ENCODE measurements around the gene MBTPS1. TPM values are rescaled to one million over a fixed set of nuclear protein-coding genes. Genes with fewer than 3 reads are reported as not detected.

Gene MBTPS1
- total and polyA plus RNA-seq, 4 donors, result 21.1 to 65.0 (median 30.8) TPM

- Histone ChIP-seq H3K4me3 (ENCODE audit: low read depth in 1 of 3, low read length in 3 of 3) (no peak overlapping the region), H3K9ac (ENCODE audit: low read depth in 1 of 2, low read length in 2 of 2) (no peak overlapping the region), H3K9me3 (ENCODE audit: control insufficient read depth in 4 of 4, low read length in 3 of 4) (no peaks in the 10 kb centered on the region), H3K27ac (ENCODE audit: low read depth in 1 of 2, low read length in 2 of 2) (no peak overlapping the region), H3K36me3 (ENCODE audit: control insufficient read depth in 4 of 4, insufficient read depth in 3 of 4, low read depth in 1 of 4, low read length in 3 of 4) (peaks cover 6 to 35% (median 15%) of the 10 kb centered on the region in 4 donors), H3K27me3 (ENCODE audit: control insufficient read depth in 4 of 4, insufficient read depth in 4 of 4, low read length in 3 of 4) (no peaks in the 10 kb centered on the region), H3K4me1 (ENCODE audit: control insufficient read depth in 4 of 4, insufficient read depth in 4 of 4, low read length in 3 of 4) (no peaks in the 10 kb centered on the region)
- TF ChIP-seq ATF3 (IDR thresholded peaks at IDR 0.05), result no peak
- TF ChIP-seq YY1 (IDR thresholded peaks at IDR 0.05), result no peak
- TF ChIP-seq ZBTB33 (IDR thresholded peaks at IDR 0.05), result no peak
- no peak for TF ChIP-seq REST (IDR thresholded peaks at IDR 0.05)
- DNase-seq (ENCODE audit: low spot score), result no peak
- WGBS, result 88% methylated on average over 13 of the region's 13 CpGs
Measured at GRCh38 chr16:84049403-84050060, 67.2 kb downstream of the MBTPS1 start.

- H3K9me3 ChIP-seq (ENCODE audit: control insufficient read depth in 4 of 4, low read length in 3 of 4), result no peaks in the 10 kb centered on the region
- no peaks in the 10 kb centered on the region for H3K27me3 ChIP-seq (ENCODE audit: control insufficient read depth in 4 of 4, insufficient read depth in 4 of 4, low read length in 3 of 4)
- no peak overlapping the region for H3K9ac ChIP-seq (ENCODE audit: low read depth in 1 of 2, low read length in 2 of 2)
- no peak overlapping the region for H3K27ac ChIP-seq (ENCODE audit: low read depth in 1 of 2, low read length in 2 of 2)
- no peak for TF ChIP-seq TAF1 (conservative IDR thresholded peaks at IDR 0.05)
- TF ChIP-seq NR2F2 (IDR thresholded peaks at IDR 0.05), result no peak
- TF ChIP-seq FOXA1 (IDR thresholded peaks at IDR 0.05), result no peak
- no peak for TF ChIP-seq RXRA (IDR thresholded peaks at IDR 0.05)
- no peak for DNase-seq (ENCODE audit: low spot score)
- 96% methylated on average over 13 of the region's 13 CpGs for WGBS
- H3K36me3 ChIP-seq (ENCODE audit: control insufficient read depth in 4 of 4, insufficient read depth in 3 of 4, low read depth in 1 of 4, low read length in 3 of 4), result peaks cover 3 to 28% (median 11%) of the 10 kb centered on the region in 4 donors
- H3K4me1 ChIP-seq (ENCODE audit: control insufficient read depth in 4 of 4, insufficient read depth in 4 of 4, low read length in 3 of 4), result no peaks in the 10 kb centered on the region
- H3K4me3 ChIP-seq (ENCODE audit: low read depth in 1 of 3, low read length in 3 of 3), result no peak overlapping the region
Measured at GRCh38 chr16:84048871-84049270, 67.9 kb downstream of the MBTPS1 start.

- WGBS, result 71% methylated on average over 7 of the region's 7 CpGs
- DNase-seq (ENCODE audit: low spot score), result no peak
- Histone ChIP-seq H3K9me3 (ENCODE audit: control insufficient read depth in 4 of 4, low read length in 3 of 4) (no peaks in the 10 kb centered on the region), H3K4me3 (ENCODE audit: low read depth in 1 of 3, low read length in 3 of 3) (no peak overlapping the region), H3K27ac (ENCODE audit: low read depth in 1 of 2, low read length in 2 of 2) (no peak overlapping the region), H3K9ac (ENCODE audit: low read depth in 1 of 2, low read length in 2 of 2) (no peak overlapping the region), H3K27me3 (ENCODE audit: control insufficient read depth in 4 of 4, insufficient read depth in 4 of 4, low read length in 3 of 4) (no peaks in the 10 kb centered on the region), H3K36me3 (ENCODE audit: control insufficient read depth in 4 of 4, insufficient read depth in 3 of 4, low read depth in 1 of 4, low read length in 3 of 4) (peaks cover 2 to 22% (median 7%) of the 10 kb centered on the region in 4 donors), H3K4me1 (ENCODE audit: control insufficient read depth in 4 of 4, insufficient read depth in 4 of 4, low read length in 3 of 4) (no peaks in the 10 kb centered on the region)
- TF ChIP-seq ZBTB33 (IDR thresholded peaks at IDR 0.05) (no peak), HNF4A (conservative IDR thresholded peaks at IDR 0.05) (no peak), CTCF (IDR thresholded peaks at IDR 0.05; ENCODE audit: low read depth, low read length, missing input control) (peak; percentile 11), RAD21 (IDR thresholded peaks at IDR 0.05) (peak in 1 of 2 donors; percentile 24), TAF1 (conservative IDR thresholded peaks at IDR 0.05) (no peak)
Measured at GRCh38 chr16:84048270-84048669, 68.5 kb downstream of the MBTPS1 start.

Measured in liver (tissue), 9 donors.